SK-MEL-5 (cell line): ENCODE measurements around the gene MALT1. TPM values are rescaled to one million over a fixed set of nuclear protein-coding genes. Genes with fewer than 3 reads are reported as not detected.
"Not testable (repeated sequence)": the region's sequence is repeated elsewhere in the genome, so short reads cannot be mapped to it uniquely, and the experiment has no call there.

Experiments used
- DNase-seq: peaks from one replicate; pipeline ENCODE4 v3.0.0-alpha.2; 2016; ENCODE audit warnings: low read depth, low spot score
- in situ Hi-C: cut with HindIII; loops from 2 replicates; pipeline ENCODE4 v1.10.0; 2016; ENCODE audit warnings: low sequenced_read_pairs, high pct_unique_total_duplicates, low pct_unique_long_range_greater_than_20kb
- total RNA-seq: library from RNA; depleted of rRNA; stranded (reverse); fragments of >200 nt; shearing (Covaris generic); gene quantifications from 2 replicates; pipeline ENCODE4 v1.2.3, GENCODE V29; 2014

The MALT1 gene
- total RNA-seq, 1 experiment from 2014 or later = 15.2 TPM

- in situ Hi-C loops = no loop called here
- no peak for DNase-seq
Observed at GRCh38 chr18:58649966-58650816, 21.1 kb upstream of the MALT1 start.

- in situ Hi-C loops, DNase-seq: not testable (repeated sequence)
Observed at GRCh38 chr18:58650830-58651229, 20.4 kb upstream of the MALT1 start.

GRCh38 chr18:58653144-58653722 is 18.0 kb upstream of the MALT1 start:
- in situ Hi-C loops = not testable (repeated sequence)
- DNase-seq = peak; percentile 14

- DNase-seq = no peak
- in situ Hi-C loops = no loop called here
Observed at GRCh38 chr18:58653814-58654509, 17.3 kb upstream of the MALT1 start.

GRCh38 chr18:58654896-58655614 is 16.2 kb upstream of the MALT1 start:
- in situ Hi-C loops = no loop called here
- DNase-seq = no peak

GRCh38 chr18:58657081-58657480 is 14.2 kb upstream of the MALT1 start:
- in situ Hi-C loops = no loop called here

GRCh38 chr18:58657494-58657893 is 13.8 kb upstream of the MALT1 start:
- DNase-seq = no peak
- in situ Hi-C loops = no loop called here

More at GRCh38 chr18:58657081-58657480, 14.2 kb upstream of the MALT1 start:
- DNase-seq = no peak

GRCh38 chr18:58659691-58660090 is 11.6 kb upstream of the MALT1 start:
- in situ Hi-C loops = no loop called here
- DNase-seq = no peak

GRCh38 chr18:58660915-58661314 is 10.3 kb upstream of the MALT1 start:
- DNase-seq = no peak
- in situ Hi-C loops = no loop called here

- peak; percentile 42 for DNase-seq
- in situ Hi-C loops = no loop called here
Observed at GRCh38 chr18:58661423-58661822, 9.8 kb upstream of the MALT1 start.

GRCh38 chr18:58662118-58662517 is 9.1 kb upstream of the MALT1 start:
- in situ Hi-C loops = no loop called here

GRCh38 chr18:58666176-58666575 is 5.1 kb upstream of the MALT1 start:
- no peak for DNase-seq
- in situ Hi-C loops = no loop called here

More at GRCh38 chr18:58662118-58662517, 9.1 kb upstream of the MALT1 start:
- DNase-seq = no peak

- no peak for DNase-seq
- in situ Hi-C loops = no loop called here
Observed at GRCh38 chr18:58668211-58668610, 3.1 kb upstream of the MALT1 start.

- peak; percentile 38 for DNase-seq
Observed at GRCh38 chr18:58668897-58669296, 2.4 kb upstream of the MALT1 start.

GRCh38 chr18:58669731-58670378 is 1.4 kb upstream of the MALT1 start:
- DNase-seq = no peak
- in situ Hi-C loops = no loop called here

More at GRCh38 chr18:58668897-58669296, 2.4 kb upstream of the MALT1 start:
- in situ Hi-C loops = no loop called here

- DNase-seq = no peak
- in situ Hi-C loops = no loop called here
Observed at GRCh38 chr18:58670404-58671110, 708 bp upstream of the MALT1 start.
